ENCODE measurements around the gene PDZK1IP1. TPM values are rescaled to one million over a fixed set of nuclear protein-coding genes. Genes with fewer than 3 reads are reported as not detected.

PDZK1IP1 gene
- total and polyA plus RNA-seq, 7 experiments from 2014 or later, result not detected

GRCh38 chr1:47227341-47228232 is 37.8 kb upstream of the PDZK1IP1 start:
- ATAC-seq, result no peak
- H3K27ac Mint-ChIP-seq, result no peak overlapping the region
- H3K36me3 Mint-ChIP-seq, result peaks cover 0 to 7% (median 0%) of the 10 kb centered on the region in 5 donors
- peak overlapping the region in 2 of 10 donors; percentile 8 to 16 for H3K4me3 Mint-ChIP-seq
- ChIA-PET POLR2A (no interaction called here), CTCF (no interaction called here)
- peaks cover 21 to 56% of the 10 kb centered on the region in 2 donors for H3K27me3 ChIP-seq (ENCODE audit: control insufficient read depth in 2 of 2, insufficient read depth in 2 of 2, low read length in 2 of 2)
- peaks cover 0 to 4% (median 0%) of the 10 kb centered on the region in 11 donors for H3K9me3 Mint-ChIP-seq
- H3K4me3 ChIP-seq (ENCODE audit: low read length), result no peak overlapping the region
- peaks cover 8 to 40% (median 29%) of the 10 kb centered on the region in 7 donors for H3K4me1 Mint-ChIP-seq
- peaks cover 12 to 13% of the 10 kb centered on the region in 2 donors for H3K4me1 ChIP-seq (ENCODE audit: control insufficient read depth in 2 of 2, insufficient read depth in 2 of 2, low read length in 2 of 2)
- H3K27ac ChIP-seq (ENCODE audit: low read depth, low read length), result no peak overlapping the region
- no peaks in the 10 kb centered on the region for H3K9me3 ChIP-seq (ENCODE audit: control insufficient read depth in 2 of 3, low read length in 3 of 3)
- no peak for DNase-seq
- peaks cover 57 to 67% (median 61%) of the 10 kb centered on the region in 5 donors for H3K27me3 Mint-ChIP-seq
- no peaks in the 10 kb centered on the region for H3K36me3 ChIP-seq (ENCODE audit: control insufficient read depth in 2 of 3, insufficient read depth in 3 of 3, low read length in 3 of 3)
- intact Hi-C loops (cut with micrococcal nuclease), result loop anchor here in 1 of 2 donors (2.0 kb wide), 1 partner anchor 209 kb away; no protein-coding TSS in a partner anchor

- ATAC-seq (no peak), DNase-seq (no peak)
- intact Hi-C loops (cut with micrococcal nuclease), result no loop called here
- H3K36me3 Mint-ChIP-seq, result peaks cover 0 to 5% (median 0%) of the 10 kb centered on the region in 5 donors
- no peaks in the 10 kb centered on the region for H3K9me3 ChIP-seq (ENCODE audit: control insufficient read depth in 2 of 3, low read length in 3 of 3)
- CTCF ChIA-PET, result no interaction called here
- peaks cover 53 to 64% (median 57%) of the 10 kb centered on the region in 5 donors for H3K27me3 Mint-ChIP-seq
- no peak overlapping the region for H3K27ac ChIP-seq (ENCODE audit: low read depth, low read length)
- H3K4me3 Mint-ChIP-seq, result peak overlapping the region in 1 of 10 donors; percentile 38
- POLR2A ChIA-PET, result no interaction called here
- peaks cover 19 to 52% of the 10 kb centered on the region in 2 donors for H3K27me3 ChIP-seq (ENCODE audit: control insufficient read depth in 2 of 2, insufficient read depth in 2 of 2, low read length in 2 of 2)
- peaks cover 7 to 35% (median 25%) of the 10 kb centered on the region in 7 donors for H3K4me1 Mint-ChIP-seq
- peaks cover 0 to 4% (median 0%) of the 10 kb centered on the region in 11 donors for H3K9me3 Mint-ChIP-seq
- no peak overlapping the region for H3K4me3 ChIP-seq (ENCODE audit: low read length)
- peaks cover 12% of the 10 kb centered on the region in 2 donors for H3K4me1 ChIP-seq (ENCODE audit: control insufficient read depth in 2 of 2, insufficient read depth in 2 of 2, low read length in 2 of 2)
- no peak overlapping the region for H3K27ac Mint-ChIP-seq
- no peaks in the 10 kb centered on the region for H3K36me3 ChIP-seq (ENCODE audit: control insufficient read depth in 2 of 3, insufficient read depth in 3 of 3, low read length in 3 of 3)
These were observed 37.0 kb upstream of the PDZK1IP1 start for GRCh38 chr1:47226839-47227215.

- Histone ChIP-seq H3K4me1 (ENCODE audit: control insufficient read depth in 2 of 2, insufficient read depth in 2 of 2, low read length in 2 of 2) (peaks cover 7 to 12% of the 10 kb centered on the region in 2 donors), H3K27me3 (ENCODE audit: control insufficient read depth in 2 of 2, insufficient read depth in 2 of 2, low read length in 2 of 2) (peaks cover 19 to 52% of the 10 kb centered on the region in 2 donors), H3K36me3 (ENCODE audit: control insufficient read depth in 2 of 3, insufficient read depth in 3 of 3, low read length in 3 of 3) (no peaks in the 10 kb centered on the region), H3K9me3 (ENCODE audit: control insufficient read depth in 2 of 3, low read length in 3 of 3) (no peaks in the 10 kb centered on the region), H3K4me3 (ENCODE audit: low read length) (no peak overlapping the region), H3K27ac (ENCODE audit: low read depth, low read length) (no peak overlapping the region)
- Mint-ChIP-seq H3K36me3 (peaks cover 0 to under 1% (median 0%) of the 10 kb centered on the region in 5 donors), H3K27me3 (peaks cover 47 to 62% (median 56%) of the 10 kb centered on the region in 5 donors), H3K27ac (no peak overlapping the region), H3K9me3 (peaks cover 0 to 4% (median 0%) of the 10 kb centered on the region in 11 donors), H3K4me3 (peak overlapping the region; percentile 34 to 80 (median 60)), H3K4me1 (peaks cover 2 to 29% (median 19%) of the 10 kb centered on the region in 7 donors)
- DNase-seq, result no peak
- POLR2A ChIA-PET, result no interaction called here
- intact Hi-C loops (cut with micrococcal nuclease), result no loop called here
- CTCF ChIA-PET, result no interaction called here
- ATAC-seq, result no peak
These were observed 36.4 kb upstream of the PDZK1IP1 start for GRCh38 chr1:47226121-47226838.

- Histone ChIP-seq H3K4me1 (ENCODE audit: control insufficient read depth in 2 of 2, insufficient read depth in 2 of 2, low read length in 2 of 2) (peaks cover 1 to 8% of the 10 kb centered on the region in 2 donors), H3K9me3 (ENCODE audit: control insufficient read depth in 2 of 3, low read length in 3 of 3) (no peaks in the 10 kb centered on the region), H3K27me3 (ENCODE audit: control insufficient read depth in 2 of 2, insufficient read depth in 2 of 2, low read length in 2 of 2) (peaks cover 16 to 44% of the 10 kb centered on the region in 2 donors), H3K36me3 (ENCODE audit: control insufficient read depth in 2 of 3, insufficient read depth in 3 of 3, low read length in 3 of 3) (no peaks in the 10 kb centered on the region), H3K27ac (ENCODE audit: low read depth, low read length) (no peak overlapping the region), H3K4me3 (ENCODE audit: low read length) (no peak overlapping the region)
- peaks cover 0 to 22% (median 15%) of the 10 kb centered on the region in 7 donors for H3K4me1 Mint-ChIP-seq
- H3K4me3 Mint-ChIP-seq, result peak overlapping the region in 9 of 10 donors; percentile 39 to 80 (median 64)
- POLR2A ChIA-PET, result no interaction called here
- CTCF ChIA-PET, result no interaction called here
- DNase-seq, result no peak
- H3K36me3 Mint-ChIP-seq, result peaks cover 0 to 4% (median 0%) of the 10 kb centered on the region in 5 donors
- peaks cover 44 to 59% (median 54%) of the 10 kb centered on the region in 5 donors for H3K27me3 Mint-ChIP-seq
- ATAC-seq, result peak; percentile 37
- intact Hi-C loops (cut with micrococcal nuclease), result no loop called here
- H3K27ac Mint-ChIP-seq, result no peak overlapping the region
- H3K9me3 Mint-ChIP-seq, result peaks cover 0 to 4% (median 0%) of the 10 kb centered on the region in 11 donors
These were observed 35.7 kb upstream of the PDZK1IP1 start for GRCh38 chr1:47225430-47226100.

GRCh38 chr1:47224676-47225399 is 35.0 kb upstream of the PDZK1IP1 start:
- H3K27me3 ChIP-seq (ENCODE audit: control insufficient read depth in 2 of 2, insufficient read depth in 2 of 2, low read length in 2 of 2), result peaks cover 9 to 40% of the 10 kb centered on the region in 2 donors
- peak; percentile 32 for ATAC-seq

More at GRCh38 chr1:47224676-47225399, 35.0 kb upstream of the PDZK1IP1 start:
- Histone ChIP-seq H3K27ac (ENCODE audit: low read depth, low read length) (no peak overlapping the region), H3K36me3 (ENCODE audit: control insufficient read depth in 2 of 3, insufficient read depth in 3 of 3, low read length in 3 of 3) (no peaks in the 10 kb centered on the region), H3K9me3 (ENCODE audit: control insufficient read depth in 2 of 3, low read length in 3 of 3) (no peaks in the 10 kb centered on the region), H3K4me1 (ENCODE audit: control insufficient read depth in 2 of 2, insufficient read depth in 2 of 2, low read length in 2 of 2) (peaks cover 0 to 3% of the 10 kb centered on the region in 2 donors), H3K4me3 (ENCODE audit: low read length) (no peak overlapping the region)
- Mint-ChIP-seq H3K36me3 (peaks cover 0 to 9% (median 0%) of the 10 kb centered on the region in 5 donors), H3K27me3 (peaks cover 41 to 55% (median 52%) of the 10 kb centered on the region in 5 donors), H3K4me1 (peaks cover 0 to 15% (median 9%) of the 10 kb centered on the region in 7 donors), H3K27ac (no peak overlapping the region), H3K9me3 (peaks cover 0 to 4% (median 0%) of the 10 kb centered on the region in 11 donors), H3K4me3 (no peak overlapping the region)
- CTCF ChIA-PET, result no interaction called here
- intact Hi-C loops (cut with micrococcal nuclease), result no loop called here
- POLR2A ChIA-PET, result no interaction called here
- DNase-seq, result no peak
